ENCODE results near the gene ANKRD7.

Gene ANKRD7

DNA sequence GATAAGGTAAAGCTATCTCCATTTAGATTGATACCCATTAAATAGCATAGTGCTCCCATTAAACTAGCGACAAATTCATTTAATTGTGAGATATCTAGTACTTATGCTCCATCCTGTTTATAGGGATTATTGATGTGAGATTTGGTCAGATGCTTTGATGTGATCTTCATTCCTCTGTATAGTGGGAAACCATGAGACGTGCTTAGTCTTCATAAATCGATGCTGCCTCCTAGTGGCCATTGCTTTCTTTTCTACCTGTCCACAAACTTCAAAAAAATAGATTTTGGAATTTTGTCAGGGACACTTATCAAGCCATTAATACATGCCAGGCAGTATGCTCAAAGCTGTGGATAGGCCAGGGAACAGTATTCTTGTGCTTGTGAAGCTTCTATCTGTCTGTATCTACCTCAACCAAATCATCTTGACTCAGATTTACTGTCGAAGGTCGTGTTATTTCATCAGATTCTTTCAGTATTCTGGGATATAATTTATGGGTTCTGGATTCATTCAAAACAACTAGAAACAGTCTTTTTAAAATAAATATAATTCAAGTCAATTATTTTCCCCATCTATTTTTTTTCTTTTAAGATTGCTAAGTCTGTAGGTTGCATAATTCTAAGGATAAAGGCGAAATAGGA, 28.5 kb upstream of the ANKRD7 start:
- H3K4me3 ChIP-seq (ENCODE audit: low read depth, low read length), result no peak overlapping the region
- peaks cover 10 to 12% of the 10 kb centered on the region in 2 experiments for H3K36me3 ChIP-seq (ENCODE audit: control insufficient read depth in 2 of 2, insufficient read depth in 1 of 2, low read length in 2 of 2)
- no peaks in the 10 kb centered on the region for H3K9me3 ChIP-seq (ENCODE audit: control insufficient read depth, insufficient read depth, low read depth, low read length)
- H3K4me1 ChIP-seq (ENCODE audit: control insufficient read depth, insufficient read depth, low read length), result no peaks in the 10 kb centered on the region
- TF ChIP-seq ZNF843 (tag by site-specific recombination; IDR thresholded peaks at IDR 0.05), result no peak
- no peak for TF ChIP-seq KLF7 (tag by site-specific recombination; IDR thresholded peaks at IDR 0.05; ENCODE audit: borderline replicate concordance)
- TF ChIP-seq ZNF404 (tag by site-specific recombination; IDR thresholded peaks at IDR 0.05), result no peak
- TF ChIP-seq ZNF394 (tag by site-specific recombination; IDR thresholded peaks at IDR 0.05; ENCODE audit: borderline replicate concordance), result no peak
- TF ChIP-seq, protein P1, sequence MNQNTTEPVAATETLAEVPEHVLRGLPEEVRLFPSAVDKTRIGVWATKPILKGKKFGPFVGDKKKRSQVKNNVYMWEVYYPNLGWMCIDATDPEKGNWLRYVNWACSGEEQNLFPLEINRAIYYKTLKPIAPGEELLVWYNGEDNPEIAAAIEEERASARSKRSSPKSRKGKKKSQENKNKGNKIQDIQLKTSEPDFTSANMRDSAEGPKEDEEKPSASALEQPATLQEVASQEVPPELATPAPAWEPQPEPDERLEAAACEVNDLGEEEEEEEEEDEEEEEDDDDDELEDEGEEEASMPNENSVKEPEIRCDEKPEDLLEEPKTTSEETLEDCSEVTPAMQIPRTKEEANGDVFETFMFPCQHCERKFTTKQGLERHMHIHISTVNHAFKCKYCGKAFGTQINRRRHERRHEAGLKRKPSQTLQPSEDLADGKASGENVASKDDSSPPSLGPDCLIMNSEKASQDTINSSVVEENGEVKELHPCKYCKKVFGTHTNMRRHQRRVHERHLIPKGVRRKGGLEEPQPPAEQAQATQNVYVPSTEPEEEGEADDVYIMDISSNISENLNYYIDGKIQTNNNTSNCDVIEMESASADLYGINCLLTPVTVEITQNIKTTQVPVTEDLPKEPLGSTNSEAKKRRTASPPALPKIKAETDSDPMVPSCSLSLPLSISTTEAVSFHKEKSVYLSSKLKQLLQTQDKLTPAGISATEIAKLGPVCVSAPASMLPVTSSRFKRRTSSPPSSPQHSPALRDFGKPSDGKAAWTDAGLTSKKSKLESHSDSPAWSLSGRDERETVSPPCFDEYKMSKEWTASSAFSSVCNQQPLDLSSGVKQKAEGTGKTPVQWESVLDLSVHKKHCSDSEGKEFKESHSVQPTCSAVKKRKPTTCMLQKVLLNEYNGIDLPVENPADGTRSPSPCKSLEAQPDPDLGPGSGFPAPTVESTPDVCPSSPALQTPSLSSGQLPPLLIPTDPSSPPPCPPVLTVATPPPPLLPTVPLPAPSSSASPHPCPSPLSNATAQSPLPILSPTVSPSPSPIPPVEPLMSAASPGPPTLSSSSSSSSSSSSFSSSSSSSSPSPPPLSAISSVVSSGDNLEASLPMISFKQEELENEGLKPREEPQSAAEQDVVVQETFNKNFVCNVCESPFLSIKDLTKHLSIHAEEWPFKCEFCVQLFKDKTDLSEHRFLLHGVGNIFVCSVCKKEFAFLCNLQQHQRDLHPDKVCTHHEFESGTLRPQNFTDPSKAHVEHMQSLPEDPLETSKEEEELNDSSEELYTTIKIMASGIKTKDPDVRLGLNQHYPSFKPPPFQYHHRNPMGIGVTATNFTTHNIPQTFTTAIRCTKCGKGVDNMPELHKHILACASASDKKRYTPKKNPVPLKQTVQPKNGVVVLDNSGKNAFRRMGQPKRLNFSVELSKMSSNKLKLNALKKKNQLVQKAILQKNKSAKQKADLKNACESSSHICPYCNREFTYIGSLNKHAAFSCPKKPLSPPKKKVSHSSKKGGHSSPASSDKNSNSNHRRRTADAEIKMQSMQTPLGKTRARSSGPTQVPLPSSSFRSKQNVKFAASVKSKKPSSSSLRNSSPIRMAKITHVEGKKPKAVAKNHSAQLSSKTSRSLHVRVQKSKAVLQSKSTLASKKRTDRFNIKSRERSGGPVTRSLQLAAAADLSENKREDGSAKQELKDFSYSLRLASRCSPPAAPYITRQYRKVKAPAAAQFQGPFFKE (tag by site-specific recombination; IDR thresholded peaks at IDR 0.05; ENCODE audit: borderline replicate concordance), result no peak
- peak; percentile 53; the same call in 1 of the 2 replicates for TF ChIP-seq ZNF660 (tag by site-specific recombination; IDR thresholded peaks at IDR 0.05)
- TF ChIP-seq, protein P2, sequence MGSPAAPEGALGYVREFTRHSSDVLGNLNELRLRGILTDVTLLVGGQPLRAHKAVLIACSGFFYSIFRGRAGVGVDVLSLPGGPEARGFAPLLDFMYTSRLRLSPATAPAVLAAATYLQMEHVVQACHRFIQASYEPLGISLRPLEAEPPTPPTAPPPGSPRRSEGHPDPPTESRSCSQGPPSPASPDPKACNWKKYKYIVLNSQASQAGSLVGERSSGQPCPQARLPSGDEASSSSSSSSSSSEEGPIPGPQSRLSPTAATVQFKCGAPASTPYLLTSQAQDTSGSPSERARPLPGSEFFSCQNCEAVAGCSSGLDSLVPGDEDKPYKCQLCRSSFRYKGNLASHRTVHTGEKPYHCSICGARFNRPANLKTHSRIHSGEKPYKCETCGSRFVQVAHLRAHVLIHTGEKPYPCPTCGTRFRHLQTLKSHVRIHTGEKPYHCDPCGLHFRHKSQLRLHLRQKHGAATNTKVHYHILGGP (tag by site-specific recombination; IDR thresholded peaks at IDR 0.05), result no peak
- no peak for TF ChIP-seq KLF9 (tag by site-specific recombination; IDR thresholded peaks at IDR 0.05; ENCODE audit: low read depth)
- TF ChIP-seq, protein P3, sequence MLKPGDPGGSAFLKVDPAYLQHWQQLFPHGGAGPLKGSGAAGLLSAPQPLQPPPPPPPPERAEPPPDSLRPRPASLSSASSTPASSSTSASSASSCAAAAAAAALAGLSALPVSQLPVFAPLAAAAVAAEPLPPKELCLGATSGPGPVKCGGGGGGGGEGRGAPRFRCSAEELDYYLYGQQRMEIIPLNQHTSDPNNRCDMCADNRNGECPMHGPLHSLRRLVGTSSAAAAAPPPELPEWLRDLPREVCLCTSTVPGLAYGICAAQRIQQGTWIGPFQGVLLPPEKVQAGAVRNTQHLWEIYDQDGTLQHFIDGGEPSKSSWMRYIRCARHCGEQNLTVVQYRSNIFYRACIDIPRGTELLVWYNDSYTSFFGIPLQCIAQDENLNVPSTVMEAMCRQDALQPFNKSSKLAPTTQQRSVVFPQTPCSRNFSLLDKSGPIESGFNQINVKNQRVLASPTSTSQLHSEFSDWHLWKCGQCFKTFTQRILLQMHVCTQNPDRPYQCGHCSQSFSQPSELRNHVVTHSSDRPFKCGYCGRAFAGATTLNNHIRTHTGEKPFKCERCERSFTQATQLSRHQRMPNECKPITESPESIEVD (tag by site-specific recombination; IDR thresholded peaks at IDR 0.05), result no peak
- TF ChIP-seq ZNF530 (tag by site-specific recombination; IDR thresholded peaks at IDR 0.05; ENCODE audit: low read depth), result no peak
- no peak for TF ChIP-seq ZNF391 (tag by site-specific recombination; IDR thresholded peaks at IDR 0.05; ENCODE audit: borderline replicate concordance, low read depth)
- no peak for TF ChIP-seq YY1 (tag by site-specific recombination; IDR thresholded peaks at IDR 0.05)
- TF ChIP-seq ZNF654 (tag by site-specific recombination; IDR thresholded peaks at IDR 0.05; ENCODE audit: low read depth), result peak; percentile 70
- no peak for TF ChIP-seq TCF7L2 (IDR thresholded peaks at IDR 0.05; ENCODE audit: borderline replicate concordance, low read depth, low read length)
- no peak for TF ChIP-seq ZNF138 (tag by site-specific recombination; IDR thresholded peaks at IDR 0.05; ENCODE audit: borderline replicate concordance)
- TF ChIP-seq ZNF785 (tag by site-specific recombination; IDR thresholded peaks at IDR 0.05), result no peak
- TF ChIP-seq ZFHX2 (tag by site-specific recombination; conservative IDR thresholded peaks at IDR 0.05), result no peak
- TF ChIP-seq ZNF677 (tag by site-specific recombination; IDR thresholded peaks at IDR 0.05), result no peak
- ChIA-PET POLR2A (interaction anchor here (0.6 kb wide), 1 partner anchor 169 kb away, joined by 3 read pairs; no protein-coding TSS in a partner anchor), CTCF (interaction anchor here (0.6 to 2.3 kb wide), 15 partner anchors 10 to 1858 kb away, joined by 3 to 15 read pairs (median 3); no protein-coding TSS in a partner anchor)
- H3K27ac ChIP-seq (ENCODE audit: extremely low read depth, low read depth, low read length), result no peak overlapping the region
